ENCODE data around the gene PTGER2.

The PTGER2 gene

DNA sequence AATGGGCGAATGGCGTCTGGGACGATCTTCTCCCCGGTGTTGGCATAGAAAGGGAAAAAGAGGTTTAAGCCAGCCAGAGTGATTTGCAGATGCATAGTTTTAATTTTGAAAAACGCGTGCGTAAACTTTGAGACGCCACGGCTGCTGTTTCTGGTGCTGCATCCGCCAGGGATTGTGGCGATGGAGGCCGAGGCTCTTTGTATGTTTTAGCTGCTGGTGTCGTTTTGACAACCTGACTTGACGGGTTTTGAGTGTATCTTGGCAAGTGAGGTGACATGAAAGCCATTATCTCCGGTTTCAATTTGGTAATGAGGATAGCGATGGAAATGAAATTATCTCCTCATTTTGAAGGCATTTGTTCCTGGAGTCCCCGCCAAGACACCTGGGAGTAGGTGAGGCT lies 45.0 kb upstream of the PTGER2 start:
- no peak for TF ChIP-seq ZFX (IDR thresholded peaks at IDR 0.05; ENCODE audit: borderline replicate concordance)
- TF ChIP-seq, protein P1, sequence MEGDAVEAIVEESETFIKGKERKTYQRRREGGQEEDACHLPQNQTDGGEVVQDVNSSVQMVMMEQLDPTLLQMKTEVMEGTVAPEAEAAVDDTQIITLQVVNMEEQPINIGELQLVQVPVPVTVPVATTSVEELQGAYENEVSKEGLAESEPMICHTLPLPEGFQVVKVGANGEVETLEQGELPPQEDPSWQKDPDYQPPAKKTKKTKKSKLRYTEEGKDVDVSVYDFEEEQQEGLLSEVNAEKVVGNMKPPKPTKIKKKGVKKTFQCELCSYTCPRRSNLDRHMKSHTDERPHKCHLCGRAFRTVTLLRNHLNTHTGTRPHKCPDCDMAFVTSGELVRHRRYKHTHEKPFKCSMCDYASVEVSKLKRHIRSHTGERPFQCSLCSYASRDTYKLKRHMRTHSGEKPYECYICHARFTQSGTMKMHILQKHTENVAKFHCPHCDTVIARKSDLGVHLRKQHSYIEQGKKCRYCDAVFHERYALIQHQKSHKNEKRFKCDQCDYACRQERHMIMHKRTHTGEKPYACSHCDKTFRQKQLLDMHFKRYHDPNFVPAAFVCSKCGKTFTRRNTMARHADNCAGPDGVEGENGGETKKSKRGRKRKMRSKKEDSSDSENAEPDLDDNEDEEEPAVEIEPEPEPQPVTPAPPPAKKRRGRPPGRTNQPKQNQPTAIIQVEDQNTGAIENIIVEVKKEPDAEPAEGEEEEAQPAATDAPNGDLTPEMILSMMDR (IDR thresholded peaks at IDR 0.05), result no peak
- no peak overlapping the region for H3K27ac ChIP-seq

DNA sequence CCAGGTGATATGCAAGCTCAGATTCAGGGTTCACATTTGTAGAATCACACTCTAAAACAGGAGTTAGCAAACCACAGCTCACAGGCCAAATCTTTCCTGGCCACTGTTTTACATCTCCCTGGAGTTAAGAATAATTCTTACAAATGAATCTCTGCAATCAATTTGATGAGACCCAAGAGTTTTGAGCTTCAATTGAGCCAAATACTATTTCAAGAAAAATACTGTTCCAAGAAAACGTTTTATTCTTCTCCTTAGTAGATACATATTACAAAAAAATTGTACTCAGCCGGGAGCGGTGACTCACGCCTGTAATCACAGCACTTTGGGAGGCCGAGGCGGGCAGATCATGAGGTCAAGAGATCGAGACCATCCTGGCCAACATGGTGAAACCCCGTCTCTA lies 44.1 kb upstream of the PTGER2 start:
- no peak overlapping the region for H3K27ac ChIP-seq
- TF ChIP-seq ZFX (IDR thresholded peaks at IDR 0.05; ENCODE audit: borderline replicate concordance), result no peak
- TF ChIP-seq, protein P1 (IDR thresholded peaks at IDR 0.05), result no peak

DNA sequence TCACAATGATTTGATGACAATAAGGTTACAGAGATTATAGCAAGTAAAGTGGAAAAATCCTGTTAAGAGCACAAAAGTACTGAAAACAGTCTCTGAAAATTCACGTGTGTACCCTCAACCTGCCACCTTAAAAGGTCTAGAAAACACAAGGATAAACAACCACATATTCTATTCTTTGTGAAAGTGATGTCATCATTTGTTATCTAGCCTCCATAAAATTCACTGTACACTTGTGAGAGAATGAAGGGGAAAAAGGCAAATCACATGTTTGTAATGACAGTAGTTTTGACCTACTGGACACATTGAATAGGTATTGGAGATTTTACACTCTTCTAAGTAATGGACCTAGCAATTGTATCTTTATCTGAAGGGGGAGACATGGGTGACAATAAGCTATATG lies 42.6 kb upstream of the PTGER2 start:
- no peak overlapping the region for H3K27ac ChIP-seq
- TF ChIP-seq, protein P1 (IDR thresholded peaks at IDR 0.05), result no peak
- TF ChIP-seq ZFX (IDR thresholded peaks at IDR 0.05; ENCODE audit: borderline replicate concordance), result no peak

DNA sequence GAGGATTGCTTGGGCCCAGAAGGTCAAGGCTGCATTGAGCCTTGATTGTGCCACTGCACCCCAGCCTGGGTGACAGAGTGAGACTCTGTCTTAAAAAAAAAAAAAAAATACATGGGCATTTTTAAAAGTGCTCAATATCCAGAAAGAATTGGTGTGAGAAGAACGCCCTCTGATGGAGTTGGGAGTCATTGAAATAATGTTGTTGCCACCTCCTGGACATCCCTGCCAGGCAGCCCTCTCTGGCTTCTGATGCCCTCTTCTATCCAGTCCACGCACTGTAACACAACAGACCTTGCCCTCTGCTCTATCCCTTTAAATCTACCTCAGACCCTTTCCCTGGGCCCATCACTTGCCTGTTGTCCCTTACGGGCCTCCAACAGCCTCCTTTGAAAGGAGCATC lies 41.7 kb upstream of the PTGER2 start:
- TF ChIP-seq, protein P1 (IDR thresholded peaks at IDR 0.05), result peak; percentile 43
- TF ChIP-seq ZFX (IDR thresholded peaks at IDR 0.05; ENCODE audit: borderline replicate concordance), result no peak
- H3K27ac ChIP-seq, result no peak overlapping the region

DNA sequence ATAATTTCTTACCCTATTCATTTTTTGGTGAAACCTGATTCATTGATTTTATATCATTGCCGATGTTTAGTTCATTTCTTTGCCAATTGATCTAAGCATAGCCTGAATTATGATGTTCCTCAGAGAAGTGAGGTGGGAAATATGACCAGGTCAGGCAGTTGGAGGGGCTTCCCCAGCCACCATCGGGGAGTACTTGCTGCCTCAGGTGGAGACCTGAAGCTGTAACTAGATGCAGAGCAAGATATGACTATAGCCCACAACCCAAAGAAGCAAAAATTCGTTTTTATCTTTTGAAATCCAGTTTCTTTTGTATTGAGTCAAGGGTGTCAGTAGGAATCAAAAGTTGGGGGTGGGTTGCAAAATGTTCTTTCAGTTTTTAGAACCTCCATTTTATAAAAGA lies 38.7 kb upstream of the PTGER2 start:
- TF ChIP-seq, protein P1 (IDR thresholded peaks at IDR 0.05), result no peak
- TF ChIP-seq ZFX (IDR thresholded peaks at IDR 0.05; ENCODE audit: borderline replicate concordance), result no peak
- H3K27ac ChIP-seq, result no peak overlapping the region

DNA sequence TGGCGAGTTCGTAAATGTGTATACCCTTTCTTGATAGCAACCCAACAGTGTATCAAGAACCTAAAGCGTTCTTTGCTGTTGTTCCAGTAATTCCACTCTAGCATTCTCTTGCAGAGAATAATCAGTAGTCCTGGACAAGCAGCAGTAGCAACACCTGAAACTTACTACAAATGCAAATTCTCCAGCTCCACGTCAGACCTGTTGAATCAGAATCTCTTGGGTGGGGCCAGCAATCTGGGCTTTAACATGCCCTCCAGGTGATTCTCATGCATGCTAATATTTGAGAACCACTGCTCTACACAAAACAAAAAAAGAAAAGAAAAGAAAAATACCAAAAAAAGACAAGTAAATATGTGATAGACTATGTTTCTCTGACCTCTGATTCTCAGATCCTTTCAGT lies 36.6 kb upstream of the PTGER2 start:
- no peak overlapping the region for H3K27ac ChIP-seq
- TF ChIP-seq, protein P1 (IDR thresholded peaks at IDR 0.05), result no peak
- TF ChIP-seq ZFX (IDR thresholded peaks at IDR 0.05; ENCODE audit: borderline replicate concordance), result no peak

DNA sequence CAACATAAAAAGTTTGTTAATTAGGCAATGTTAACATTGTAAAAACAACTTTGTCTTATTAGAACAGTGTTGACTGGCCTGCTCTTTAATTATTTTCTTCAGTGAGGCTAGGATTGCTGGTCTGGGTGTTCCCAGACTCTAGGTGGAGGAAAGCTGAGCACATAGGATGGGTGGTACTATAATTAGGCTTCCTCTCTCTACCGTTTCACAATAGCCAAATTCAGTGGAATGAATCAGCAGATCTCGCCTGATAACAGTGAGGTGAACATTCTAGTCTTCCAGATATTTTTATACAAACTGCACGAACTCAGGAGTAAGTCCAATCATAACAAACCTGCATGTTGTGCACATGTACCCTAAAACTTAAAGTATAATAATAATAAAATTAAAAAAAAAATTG lies 34.7 kb upstream of the PTGER2 start:
- no peak overlapping the region for H3K27ac ChIP-seq
- TF ChIP-seq ZFX (IDR thresholded peaks at IDR 0.05; ENCODE audit: borderline replicate concordance), result no peak
- TF ChIP-seq, protein P1 (IDR thresholded peaks at IDR 0.05), result no peak
